Activated CD4-positive, alpha-beta T cell treated with anti-CD3 and anti-CD28 coated beads, Interleukin-2, amount 10 ng/mL, durations not matched to agents 24 days and 14 days (primary cell): ENCODE results near the gene COMT. TPM values are rescaled to one million over a fixed set of nuclear protein-coding genes. Genes with fewer than 3 reads are reported as not detected.

Source experiments
- DNase-seq: peaks from one replicate; pipeline ENCODE4 v3.0.0; 2022
- H3K27ac Mint-ChIP-seq: one replicate; pipeline ENCODE4 v1.8.0; 2022; ENCODE audit warnings: mild to moderate bottlenecking, mixed read lengths
- H3K27me3 Mint-ChIP-seq: one replicate; pipeline ENCODE4 v1.8.0; 2022; ENCODE audit warnings: mixed read lengths
- H3K36me3 Mint-ChIP-seq: one replicate; pipeline ENCODE4 v1.8.0; 2022; ENCODE audit warnings: low read depth, mild to moderate bottlenecking, mixed read lengths
- H3K4me1 Mint-ChIP-seq: one replicate; pipeline ENCODE4 v1.8.0; 2021; ENCODE audit warnings: mixed read lengths
- H3K4me3 Mint-ChIP-seq: one replicate; pipeline ENCODE4 v1.8.0; 2022; ENCODE audit warnings: mild to moderate bottlenecking, moderate library complexity, mixed read lengths
- H3K9me3 Mint-ChIP-seq: one replicate; pipeline ENCODE4 v1.8.0; 2021; ENCODE audit warnings: mixed read lengths
- intact Hi-C: fragments of 100-400 bp; cut with micrococcal nuclease; formaldehyde crosslinking; loops from one replicate; pipeline ENCODE4 v1.15.1; 2023
- total RNA-seq: library from RNA; stranded (reverse); gene quantifications from 2 replicates; pipeline ENCODE4 v1.2.3, GENCODE V29; 2022

Gene COMT
- total RNA-seq, 1 donor from 2014 or later = 110 TPM

DNA sequence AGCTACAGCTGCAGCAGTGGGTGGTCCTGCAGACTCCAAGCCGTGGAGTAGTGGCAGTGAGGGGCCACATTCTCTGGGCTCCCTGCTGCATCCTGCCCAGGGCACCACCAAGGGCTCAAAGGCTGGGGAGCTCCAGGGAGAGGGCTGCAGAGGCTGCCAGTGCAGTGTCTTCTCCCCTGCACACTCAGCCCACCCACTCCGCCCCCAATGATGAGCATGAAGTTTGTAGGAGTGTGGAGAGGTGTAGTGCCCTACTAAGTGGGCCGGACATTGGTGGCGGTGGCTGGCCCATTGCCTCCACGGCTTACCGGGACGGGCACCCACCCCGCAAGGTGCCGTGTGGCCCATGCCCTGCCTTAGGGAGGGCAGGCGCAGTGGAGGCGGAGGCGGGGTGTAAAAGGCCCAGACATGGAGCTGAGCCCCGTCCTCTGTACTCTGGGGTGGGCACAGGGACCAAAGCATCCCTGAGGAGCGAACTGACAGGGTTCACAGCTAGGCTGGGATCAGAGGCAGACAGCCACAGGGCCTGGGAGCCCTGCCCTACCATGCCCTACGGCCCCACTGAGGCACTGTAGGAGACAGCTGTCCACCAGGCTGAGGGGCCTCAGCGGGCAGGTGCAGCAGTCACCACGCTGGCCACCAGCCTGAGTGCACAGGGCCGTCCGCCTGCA lies 56.1 kb downstream of the COMT start:
- Mint-ChIP-seq H3K4me1 (no peaks in the 10 kb centered on the region), H3K9me3 (no peaks in the 10 kb centered on the region), H3K4me3 (no peak overlapping the region), H3K36me3 (no peaks in the 10 kb centered on the region), H3K27ac (no peak overlapping the region), H3K27me3 (peaks cover 3% of the 10 kb centered on the region)
- intact Hi-C loops = no loop called here
- no peak for DNase-seq

DNA sequence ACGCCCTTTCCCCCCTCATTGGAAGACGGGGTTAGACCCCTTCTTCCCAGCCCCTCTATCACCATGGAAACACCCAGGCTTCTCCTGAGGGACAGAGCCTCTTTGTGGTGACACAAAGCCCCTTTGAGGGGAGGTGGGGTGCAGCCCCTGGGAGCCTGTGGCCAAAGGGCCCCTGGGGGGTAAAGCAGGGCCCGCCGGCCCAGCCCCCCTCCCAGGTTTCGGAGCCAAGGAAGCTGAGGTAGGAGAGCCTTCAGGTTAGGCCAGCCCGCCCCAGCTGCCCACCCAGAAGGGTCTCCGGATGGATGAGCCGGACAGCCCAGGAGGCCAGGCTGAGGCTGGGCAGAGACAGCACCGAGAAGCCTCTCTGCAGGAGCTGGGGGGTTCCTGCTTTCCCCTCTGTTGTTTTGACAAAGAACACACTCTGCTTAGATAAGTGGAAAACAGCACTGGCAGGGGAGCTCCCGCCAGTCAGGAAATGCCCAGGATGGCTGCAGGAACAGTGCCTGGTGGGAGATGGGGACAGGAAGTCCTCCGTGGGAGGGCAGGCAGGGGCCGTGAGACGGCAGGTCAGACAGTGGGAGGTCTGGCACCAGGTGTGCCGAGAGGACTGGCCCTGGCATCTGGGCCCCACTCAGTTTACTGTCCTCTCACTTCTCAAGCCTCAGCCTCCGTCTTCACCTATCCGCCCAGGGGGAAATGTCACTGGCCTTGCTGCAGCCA lies 56.8 kb downstream of the COMT start:
- intact Hi-C loops = no loop called here
- Mint-ChIP-seq H3K27ac (no peak overlapping the region), H3K36me3 (no peaks in the 10 kb centered on the region), H3K9me3 (peaks cover 5% of the 10 kb centered on the region), H3K4me1 (no peaks in the 10 kb centered on the region), H3K4me3 (no peak overlapping the region), H3K27me3 (peaks cover 9% of the 10 kb centered on the region)
- no peak for DNase-seq

DNA sequence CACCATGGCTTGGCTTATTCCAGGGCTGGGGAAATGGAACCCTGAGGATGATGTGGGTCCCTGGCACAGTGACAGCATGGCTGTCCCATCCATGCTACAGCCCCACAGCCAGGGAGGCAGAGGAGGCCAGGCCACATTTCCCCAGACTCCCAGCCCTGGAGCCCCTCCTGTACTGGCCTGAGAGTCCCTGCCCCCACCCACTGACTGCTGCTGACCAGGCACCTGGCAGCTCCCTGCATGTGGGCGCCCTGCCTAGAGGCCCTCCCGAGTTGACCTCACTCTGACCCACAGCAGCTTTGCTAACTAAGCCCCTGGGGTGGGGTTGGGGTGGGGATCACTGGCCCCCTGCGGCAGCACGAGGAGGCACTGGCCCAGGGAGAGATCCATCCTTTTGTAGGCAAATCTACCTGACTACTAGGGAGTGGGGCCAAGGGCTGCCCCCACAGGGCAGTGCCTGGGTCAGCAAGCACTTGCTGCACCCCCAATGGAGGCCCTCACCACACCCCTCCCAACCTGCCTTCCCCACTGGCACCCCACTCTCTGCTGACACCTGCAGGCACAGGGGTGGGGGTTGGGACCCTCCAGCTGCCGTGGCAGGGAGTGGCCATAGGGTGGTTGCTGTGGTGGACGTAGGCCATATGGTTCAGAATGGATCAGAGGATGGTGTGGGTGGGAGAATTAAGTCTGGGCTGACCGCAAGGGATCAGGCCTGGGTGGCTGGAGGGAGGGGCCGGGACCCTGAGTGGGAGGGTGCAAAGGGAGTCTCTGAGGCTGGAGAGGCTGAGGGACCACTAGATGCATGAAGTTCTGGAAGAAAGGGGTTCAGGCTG lies 57.6 kb downstream of the COMT start:
- DNase-seq = no peak
- Mint-ChIP-seq H3K27ac (no peak overlapping the region), H3K27me3 (peaks cover 15% of the 10 kb centered on the region), H3K36me3 (no peaks in the 10 kb centered on the region), H3K4me1 (no peaks in the 10 kb centered on the region), H3K4me3 (no peak overlapping the region), H3K9me3 (peaks cover 13% of the 10 kb centered on the region)
- intact Hi-C loops = no loop called here

DNA sequence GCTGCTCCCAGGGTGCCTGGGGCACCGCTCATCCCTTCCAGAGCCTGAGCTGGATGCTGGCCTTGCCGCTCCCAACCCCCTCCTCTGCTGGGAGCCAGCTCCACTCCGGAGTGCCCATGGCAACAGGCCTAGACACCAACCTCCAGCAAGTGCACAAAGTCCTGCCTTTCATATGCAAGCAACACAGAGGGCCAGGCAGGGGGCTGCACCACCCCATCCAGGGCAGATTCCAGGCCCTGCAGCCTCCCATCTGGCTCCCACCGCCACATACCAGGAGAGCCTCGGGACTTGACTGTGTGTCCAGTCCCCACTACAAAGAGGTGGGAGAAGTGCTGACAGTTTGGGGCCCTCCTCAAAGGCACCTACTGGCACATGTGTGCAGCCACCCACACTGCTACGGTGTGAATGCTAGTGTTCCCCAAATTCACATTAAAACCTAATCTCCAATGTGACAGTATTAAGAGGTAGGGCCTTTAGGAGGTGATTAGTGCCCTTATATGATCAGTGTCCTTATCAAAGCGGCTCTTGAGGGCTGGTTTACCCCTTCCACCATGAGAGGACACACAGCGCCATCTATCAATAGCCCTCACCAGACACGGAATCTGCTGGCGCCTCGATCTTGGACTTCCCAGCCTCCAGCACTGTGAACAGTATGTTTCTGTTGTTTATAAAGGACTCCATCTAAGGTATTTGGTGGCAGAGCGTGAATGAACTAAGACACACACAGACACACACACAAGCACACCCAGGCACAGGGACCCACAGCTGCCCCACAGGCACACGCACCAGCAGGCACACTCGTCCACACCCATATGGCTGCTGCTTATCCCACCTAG lies 58.9 kb downstream of the COMT start:
- Mint-ChIP-seq H3K27me3 (peaks cover 16% of the 10 kb centered on the region), H3K4me3 (no peak overlapping the region), H3K9me3 (peaks cover 16% of the 10 kb centered on the region), H3K27ac (no peak overlapping the region), H3K36me3 (no peaks in the 10 kb centered on the region), H3K4me1 (no peaks in the 10 kb centered on the region)
- DNase-seq = no peak
- intact Hi-C loops = no loop called here

DNA sequence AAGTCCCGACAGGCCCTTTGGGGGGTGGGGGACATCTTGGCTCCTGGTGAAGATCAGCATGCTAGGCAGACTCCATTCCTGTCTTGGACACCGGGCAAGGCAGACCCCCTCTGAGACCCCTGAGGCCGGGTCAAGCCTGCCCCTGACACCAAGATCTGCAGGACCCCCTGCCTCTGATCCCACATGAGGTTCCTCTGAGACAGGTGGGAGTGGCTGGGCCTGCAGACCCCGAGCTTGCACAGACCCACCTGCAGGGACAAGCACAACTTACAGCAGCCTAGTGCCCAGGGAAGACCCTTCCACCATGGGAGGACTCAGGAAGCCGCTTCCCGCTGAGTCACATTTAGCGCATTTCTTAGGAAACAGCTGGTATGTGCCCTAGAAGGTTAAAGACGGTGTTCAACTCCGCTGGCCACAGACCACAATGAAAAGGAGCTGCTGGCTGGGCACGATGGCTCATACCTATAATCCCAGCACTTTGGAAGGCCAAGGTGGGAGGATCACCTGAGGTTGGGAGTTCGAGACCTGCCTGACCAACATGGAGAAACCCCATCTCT lies 59.6 kb downstream of the COMT start:
- no peak for DNase-seq
- Mint-ChIP-seq H3K36me3 (no peaks in the 10 kb centered on the region), H3K9me3 (peaks cover 16% of the 10 kb centered on the region), H3K27me3 (peaks cover 18% of the 10 kb centered on the region), H3K27ac (no peak overlapping the region), H3K4me3 (no peak overlapping the region), H3K4me1 (no peaks in the 10 kb centered on the region)
- intact Hi-C loops = no loop called here

DNA sequence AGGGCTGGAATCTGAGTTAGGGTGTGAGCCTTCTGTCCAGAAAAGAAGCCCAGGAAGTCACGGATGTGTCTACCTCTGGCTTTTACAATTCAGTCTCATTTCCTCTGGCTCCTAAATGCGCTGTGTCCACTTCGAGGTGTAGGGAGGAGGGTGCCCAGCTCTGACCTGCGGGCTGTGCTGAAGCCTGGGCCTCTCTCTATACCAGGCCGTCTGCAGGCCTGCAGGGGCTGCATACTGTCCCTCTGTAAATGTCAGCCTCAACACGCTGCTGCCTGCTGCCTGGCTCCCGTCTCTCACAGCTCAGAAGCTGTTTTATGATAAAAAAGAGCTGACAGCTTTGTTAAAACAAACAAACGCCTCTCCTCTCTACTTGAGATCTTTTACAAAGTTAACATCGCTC lies 60.6 kb downstream of the COMT start:
- Mint-ChIP-seq H3K27ac (no peak overlapping the region), H3K36me3 (no peaks in the 10 kb centered on the region), H3K4me1 (no peaks in the 10 kb centered on the region), H3K27me3 (peaks cover 18% of the 10 kb centered on the region), H3K9me3 (peaks cover 16% of the 10 kb centered on the region), H3K4me3 (no peak overlapping the region)
- intact Hi-C loops = no loop called here
- DNase-seq = no peak

DNA sequence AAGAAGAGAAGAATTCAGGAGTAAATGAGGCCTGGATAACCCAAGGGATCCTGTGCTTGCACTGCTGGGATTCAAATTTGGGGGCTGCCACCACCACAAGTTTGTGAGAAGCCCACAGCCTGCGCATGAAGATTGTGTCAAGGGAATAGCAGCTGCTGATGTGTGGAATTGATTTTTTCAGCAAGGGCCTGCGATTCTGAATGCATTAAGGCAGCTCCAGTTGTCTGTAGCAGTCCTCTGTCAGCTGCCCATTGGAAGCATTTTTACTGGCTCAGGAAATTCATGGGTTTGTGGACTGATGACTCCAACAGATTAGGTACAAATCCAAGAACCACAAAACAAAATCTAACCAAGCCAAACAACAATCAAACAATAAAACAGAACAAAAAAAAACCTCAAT lies 61.1 kb downstream of the COMT start:
- peaks cover 18% of the 10 kb centered on the region for H3K27me3 Mint-ChIP-seq
- no peaks in the 10 kb centered on the region for H3K36me3 Mint-ChIP-seq
- intact Hi-C loops = no loop called here
- DNase-seq = no peak
- H3K4me3 Mint-ChIP-seq = no peak overlapping the region
- H3K4me1 Mint-ChIP-seq = no peaks in the 10 kb centered on the region
- H3K9me3 Mint-ChIP-seq = peaks cover 16% of the 10 kb centered on the region
- no peak overlapping the region for H3K27ac Mint-ChIP-seq

DNA sequence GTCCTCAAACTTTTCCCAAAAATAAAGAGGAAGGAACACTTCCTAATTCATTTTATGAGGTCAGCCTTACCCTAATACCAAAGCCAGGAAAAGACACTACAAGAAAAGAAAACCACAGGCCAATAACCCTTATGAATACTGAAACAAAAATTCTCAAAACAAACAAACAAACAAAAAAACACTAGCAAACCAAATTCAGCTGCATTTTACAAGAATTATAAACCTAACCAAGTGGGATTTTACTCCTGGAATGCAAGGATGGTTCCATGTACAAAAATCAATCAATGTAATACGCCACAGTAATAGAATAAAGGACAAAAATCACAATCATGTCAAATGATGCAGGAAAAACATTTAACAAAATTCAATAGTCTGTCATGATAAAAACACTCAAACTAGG lies 61.7 kb downstream of the COMT start:
- DNase-seq = no peak
- H3K36me3 Mint-ChIP-seq = no peaks in the 10 kb centered on the region
- intact Hi-C loops = no loop called here
- H3K27me3 Mint-ChIP-seq = peaks cover 18% of the 10 kb centered on the region
- H3K4me3 Mint-ChIP-seq = no peak overlapping the region
- no peak overlapping the region for H3K27ac Mint-ChIP-seq
- H3K9me3 Mint-ChIP-seq = peaks cover 16% of the 10 kb centered on the region
- H3K4me1 Mint-ChIP-seq = no peaks in the 10 kb centered on the region

DNA sequence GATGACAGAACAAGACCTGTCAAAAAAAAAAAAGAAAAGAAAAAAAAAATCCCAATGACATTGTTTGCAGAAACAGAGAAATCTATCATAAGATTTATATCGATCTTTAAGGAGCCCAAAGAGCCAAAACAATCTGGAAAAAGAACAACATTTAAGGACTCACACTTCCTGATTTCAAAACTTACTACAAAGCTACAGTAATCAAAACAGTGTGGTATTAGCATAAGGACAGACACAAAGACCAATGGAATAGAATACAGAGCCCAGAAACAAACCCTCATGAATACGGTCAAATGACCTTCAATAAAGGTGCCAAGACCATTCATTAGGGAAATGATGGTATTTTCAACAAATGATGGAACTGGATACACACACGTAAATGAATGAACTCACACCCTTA lies 62.9 kb downstream of the COMT start:
- Mint-ChIP-seq H3K27me3 (peaks cover 21% of the 10 kb centered on the region), H3K4me3 (no peak overlapping the region), H3K36me3 (no peaks in the 10 kb centered on the region), H3K9me3 (peaks cover 16% of the 10 kb centered on the region), H3K27ac (no peak overlapping the region), H3K4me1 (no peaks in the 10 kb centered on the region)
- intact Hi-C loops = no loop called here
- no peak for DNase-seq

DNA sequence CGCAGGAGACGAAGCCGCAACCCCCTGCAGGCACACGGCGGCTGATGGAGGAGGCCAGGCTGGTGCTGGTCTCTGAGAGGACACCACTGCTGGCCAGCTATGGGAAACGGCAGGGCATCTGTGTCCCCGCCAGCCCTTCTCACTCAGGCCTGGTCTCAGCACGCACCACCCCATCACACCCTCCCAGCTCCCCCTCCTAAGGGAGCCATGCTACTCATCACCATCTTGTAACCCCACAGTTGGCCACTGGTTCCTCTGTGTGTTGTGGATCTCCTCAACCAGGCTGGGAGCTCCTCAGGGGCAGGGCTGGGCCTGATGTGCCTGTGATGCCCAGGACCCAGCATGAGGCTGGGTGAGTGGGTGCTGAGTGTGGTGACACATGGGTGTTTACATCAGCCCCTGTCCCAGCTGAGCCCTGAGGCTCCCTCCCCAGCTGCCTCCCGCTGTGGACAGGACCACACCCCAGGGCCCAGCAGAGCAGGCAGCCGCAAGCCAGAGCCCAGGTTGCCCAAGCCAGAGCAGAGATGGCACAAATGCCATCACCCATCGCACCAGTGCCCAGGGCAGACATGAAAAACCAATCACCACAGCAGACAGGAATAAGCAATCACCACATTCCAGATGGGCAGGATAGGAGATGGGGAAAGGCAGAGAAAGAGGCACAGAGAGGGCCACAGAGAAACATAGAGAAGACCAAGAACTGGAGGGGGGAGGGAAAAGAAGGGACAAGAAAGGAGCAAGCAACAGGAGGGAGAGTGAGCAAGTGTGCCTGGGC lies 66.8 kb downstream of the COMT start:
- Mint-ChIP-seq H3K27ac (no peak overlapping the region), H3K36me3 (no peaks in the 10 kb centered on the region), H3K4me3 (no peak overlapping the region), H3K4me1 (no peaks in the 10 kb centered on the region), H3K27me3 (peaks cover 11% of the 10 kb centered on the region), H3K9me3 (peaks cover 11% of the 10 kb centered on the region)
- intact Hi-C loops = no loop called here
- no peak for DNase-seq

DNA sequence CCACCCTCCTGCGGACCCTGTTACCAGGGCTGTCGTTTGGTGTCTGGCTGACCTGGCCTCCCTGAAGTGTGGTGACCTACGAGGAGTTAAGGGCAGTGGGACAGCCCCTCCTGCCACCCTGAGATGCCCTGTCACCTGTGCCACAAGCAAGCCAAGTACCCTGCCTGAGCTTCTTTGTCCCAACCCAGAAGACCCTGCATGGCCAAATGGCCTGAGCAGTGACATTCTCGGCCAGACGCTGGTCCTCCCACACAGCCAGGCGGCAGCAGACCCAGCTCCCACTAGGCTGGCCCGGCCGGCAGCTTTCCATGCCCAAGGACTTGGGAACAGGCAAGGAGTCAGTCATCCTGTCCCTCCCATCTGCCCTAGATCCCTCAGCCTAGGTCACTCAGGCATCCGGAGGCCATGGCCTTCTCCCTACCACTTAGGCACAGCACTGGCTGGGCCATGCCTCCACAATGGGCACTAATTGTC lies 67.5 kb downstream of the COMT start:
- Mint-ChIP-seq H3K9me3 (peaks cover 5% of the 10 kb centered on the region), H3K4me1 (no peaks in the 10 kb centered on the region), H3K36me3 (no peaks in the 10 kb centered on the region), H3K27me3 (peaks cover 7% of the 10 kb centered on the region), H3K27ac (no peak overlapping the region), H3K4me3 (no peak overlapping the region)
- intact Hi-C loops = no loop called here
- no peak for DNase-seq

DNA sequence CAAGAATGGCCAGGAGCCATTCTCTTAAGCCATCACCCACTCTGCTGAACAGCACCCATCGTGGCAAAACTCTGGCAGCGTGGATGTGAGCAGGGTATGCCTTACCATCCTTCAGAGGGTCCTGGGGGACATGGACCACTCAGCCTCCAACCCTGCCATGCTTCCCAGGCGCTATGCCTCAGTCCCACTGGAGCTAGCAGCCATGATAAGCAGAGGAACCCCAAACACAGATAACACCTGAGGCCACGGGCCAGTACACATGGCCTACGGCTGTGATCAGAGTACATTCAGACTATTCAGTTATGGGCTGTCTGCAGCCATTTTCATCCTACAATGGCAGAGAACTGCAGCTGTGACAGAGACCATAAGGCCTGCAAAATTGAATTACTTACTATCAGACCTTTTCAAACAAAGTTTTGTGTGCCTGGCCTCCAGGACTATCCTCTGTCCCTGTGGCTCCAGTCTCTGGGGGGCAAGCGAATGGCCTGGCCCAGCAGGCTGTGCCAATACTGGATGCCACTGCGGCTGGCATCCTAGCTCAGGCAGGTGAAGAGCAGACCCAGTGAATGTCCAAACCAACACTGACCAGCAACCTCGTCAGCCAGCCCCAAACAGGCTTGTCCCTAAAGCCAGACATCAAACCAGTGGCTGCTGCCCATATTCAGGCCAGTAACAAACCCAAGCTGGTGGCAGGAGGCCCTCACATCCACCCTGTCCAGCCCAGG lies 68.2 kb downstream of the COMT start:
- H3K9me3 Mint-ChIP-seq = no peaks in the 10 kb centered on the region
- intact Hi-C loops = no loop called here
- H3K4me3 Mint-ChIP-seq = no peak overlapping the region
- peaks cover 8% of the 10 kb centered on the region for H3K27me3 Mint-ChIP-seq
- H3K4me1 Mint-ChIP-seq = no peaks in the 10 kb centered on the region
- DNase-seq = no peak
- no peak overlapping the region for H3K27ac Mint-ChIP-seq
- no peaks in the 10 kb centered on the region for H3K36me3 Mint-ChIP-seq
